PFSK-1 (cell line): ENCODE data around the gene IFNW1.

ENCODE experiments used
- FOXP2 ChIP-seq: optimal IDR thresholded peaks from 2 replicates; pipeline ENCODE3; 2011; ENCODE audit warnings: borderline replicate concordance, control low read depth, inconsistent platforms; ENCODE audit not compliant: insufficient read depth; ENCODE audit errors: extremely low read length, extremely low read depth
- POLR2AphosphoS5 ChIP-seq: IDR thresholded peaks from 2 replicates; pipeline ENCODE4 v1.6.1; 2012; ENCODE audit warnings: low read depth, mild to moderate bottlenecking, control low read depth, low read length, moderate library complexity
- REST ChIP-seq, 2 experiments: IDR thresholded peaks; 2 replicates each; pipeline versions ENCODE4 v1.6.1 to v1.8.0; 2011 to 2012; ENCODE audit warnings: low read depth in 2 of 2, low read length in 2 of 2, control low read depth in 1 of 2, inconsistent platforms in 1 of 2, mild to moderate bottlenecking in 1 of 2, moderate library complexity in 1 of 2; ENCODE audit not compliant: insufficient read depth in 1 of 2
- SIN3A ChIP-seq: IDR thresholded peaks from 2 replicates; pipeline ENCODE4 v1.6.1; 2012; ENCODE audit warnings: mild to moderate bottlenecking, low read length, moderate library complexity, borderline replicate concordance; ENCODE audit not compliant: insufficient read depth
- TAF1 ChIP-seq: IDR thresholded peaks from 2 replicates; pipeline ENCODE4 v1.6.1; 2012; ENCODE audit warnings: low read length, control low read depth, borderline replicate concordance; ENCODE audit not compliant: insufficient read depth

IFNW1 gene

GRCh38 chr9:21095561-21095960 is 46.1 kb downstream of the IFNW1 start:
- TF ChIP-seq POLR2AphosphoS5: no peak
- TF ChIP-seq TAF1: no peak
- TF ChIP-seq FOXP2: no peak
- TF ChIP-seq REST (IDR thresholded peaks at IDR 0.05; ENCODE audit: insufficient read depth in 1 of 2, low read depth in 2 of 2, low read length in 2 of 2): no peak
- TF ChIP-seq SIN3A: no peak
